Right renal pelvis (tissue), 4 donors: ENCODE data around the gene VCPKMT. TPM values are rescaled to one million over a fixed set of nuclear protein-coding genes. Genes with fewer than 3 reads are reported as not detected.
"Not testable (repeated sequence)": the region's sequence is repeated elsewhere in the genome, so short reads cannot be mapped to it uniquely, and the experiment has no call there.

ENCODE experiments used
- DNase-seq, 4 donors: peaks; one replicate each; pipeline ENCODE4 v3.0.0-alpha.2; 2013; ENCODE audit warnings: low read depth in 4 of 4, low spot score in 3 of 4, missing footprints in 1 of 4
- polyA plus RNA-seq, 4 donors: library from polyadenylated mRNA; unstranded; fragments of 120-200 nt; gene quantifications; one replicate each; pipeline ENCODE4 v1.2.1, GENCODE V29; 2013; ENCODE audit not compliant: insufficient read length in 4 of 4

Gene VCPKMT
- polyA plus RNA-seq, 4 donors: 13.6 to 16.9 (median 14.9) TPM

- DNase-seq: no peak
These were observed 22.9 kb downstream of the VCPKMT start for GRCh38 chr14:50093496-50093895.

GRCh38 chr14:50092006-50092555 is 24.3 kb downstream of the VCPKMT start:
- DNase-seq: no peak

DNA sequence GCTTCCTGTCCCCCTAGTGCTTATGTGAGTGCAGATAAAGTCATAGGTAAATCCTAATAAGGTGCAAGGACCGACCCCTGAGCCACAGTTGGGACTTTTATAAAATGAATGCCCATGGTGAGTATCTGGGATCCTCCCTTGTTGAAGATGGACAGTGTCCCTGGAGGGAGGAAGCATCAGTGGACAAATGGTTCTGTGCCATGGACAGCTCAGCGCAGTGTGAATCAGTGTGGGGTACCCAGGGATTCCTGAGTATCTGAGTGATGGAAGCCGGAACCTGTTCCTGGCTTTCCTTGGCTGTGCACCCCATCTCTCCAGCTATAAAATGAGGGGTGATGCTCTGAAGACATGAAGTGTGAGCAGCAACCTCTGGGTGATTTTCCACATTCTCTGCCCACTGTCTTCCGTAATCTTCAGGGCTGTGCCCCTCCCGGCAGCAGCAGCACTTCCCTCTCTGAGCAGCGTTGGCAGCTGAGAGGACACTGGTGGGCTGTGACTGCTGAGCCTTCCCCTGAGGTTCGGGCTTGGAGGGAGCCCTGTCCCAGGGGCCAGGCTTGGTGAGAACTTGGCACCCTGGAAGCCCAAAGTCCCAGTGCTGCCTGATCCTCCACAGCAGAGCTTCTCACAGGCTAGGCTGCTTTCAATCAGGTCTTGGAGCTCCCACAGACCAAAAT is 25.0 kb downstream of the VCPKMT start:
- DNase-seq: no peak

DNA sequence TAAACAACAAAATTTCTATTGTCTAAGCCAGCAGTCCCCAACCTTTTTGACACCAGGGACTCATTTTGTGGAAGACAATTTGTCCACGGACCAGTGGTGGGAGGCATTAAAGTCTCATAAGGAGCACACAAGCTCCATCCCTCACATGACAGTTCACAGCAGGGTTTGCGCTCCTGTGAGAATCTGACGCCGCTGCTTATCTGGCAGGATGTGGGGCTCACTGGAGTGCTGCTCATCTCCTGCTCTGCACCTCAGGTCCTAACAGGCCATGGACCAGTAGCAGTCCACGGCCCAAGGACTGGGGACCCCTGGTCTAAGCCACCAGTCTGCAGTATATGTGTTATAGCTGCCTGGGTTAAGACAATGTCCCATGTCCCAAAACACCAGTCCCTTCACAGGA is 27.2 kb downstream of the VCPKMT start:
- DNase-seq: no peak

- DNase-seq: no peak
These were observed 27.6 kb downstream of the VCPKMT start for GRCh38 chr14:50088731-50089130.

GRCh38 chr14:50088117-50088515 is 28.3 kb downstream of the VCPKMT start:
- DNase-seq: no peak

GRCh38 chr14:50087341-50088116 is 28.8 kb downstream of the VCPKMT start:
- no peak for DNase-seq

GRCh38 chr14:50086321-50086711 is 30.1 kb downstream of the VCPKMT start:
- DNase-seq: no peak

DNA sequence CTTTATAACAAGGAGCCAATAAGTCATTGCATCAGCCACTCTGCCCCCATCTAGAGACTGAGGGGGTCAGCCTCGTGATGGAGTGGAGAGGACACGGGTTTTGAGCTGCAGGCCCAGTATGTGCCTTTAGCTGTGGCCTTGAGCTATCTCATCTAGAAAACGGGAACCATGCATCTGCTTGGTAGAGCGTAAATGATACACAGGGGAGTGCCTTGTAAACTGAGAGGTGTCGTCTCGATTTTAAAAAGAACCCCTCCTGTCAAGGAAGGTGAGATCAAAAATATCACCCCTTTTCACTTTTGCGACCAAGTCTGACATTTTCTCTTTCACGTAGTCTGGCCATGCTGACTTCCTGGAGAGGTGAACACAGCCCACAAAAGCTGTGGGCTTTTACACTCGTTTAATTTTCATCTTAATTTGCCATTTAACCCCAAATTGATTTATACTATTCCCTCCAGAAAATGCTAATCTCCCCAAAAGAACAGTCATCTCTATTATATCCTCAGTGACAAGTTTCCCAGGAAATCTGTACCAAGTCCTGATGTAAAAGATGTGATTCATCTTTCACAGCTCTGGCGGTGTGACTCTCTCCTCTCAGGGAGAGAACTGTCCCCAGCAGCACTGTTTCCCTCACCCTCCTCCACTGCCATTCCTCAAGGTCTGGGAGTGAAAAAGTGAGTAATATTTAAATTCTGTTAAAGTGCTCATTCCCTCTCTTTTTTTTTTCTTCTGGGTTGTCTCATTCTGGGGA is 30.6 kb downstream of the VCPKMT start:
- DNase-seq: no peak

DNA sequence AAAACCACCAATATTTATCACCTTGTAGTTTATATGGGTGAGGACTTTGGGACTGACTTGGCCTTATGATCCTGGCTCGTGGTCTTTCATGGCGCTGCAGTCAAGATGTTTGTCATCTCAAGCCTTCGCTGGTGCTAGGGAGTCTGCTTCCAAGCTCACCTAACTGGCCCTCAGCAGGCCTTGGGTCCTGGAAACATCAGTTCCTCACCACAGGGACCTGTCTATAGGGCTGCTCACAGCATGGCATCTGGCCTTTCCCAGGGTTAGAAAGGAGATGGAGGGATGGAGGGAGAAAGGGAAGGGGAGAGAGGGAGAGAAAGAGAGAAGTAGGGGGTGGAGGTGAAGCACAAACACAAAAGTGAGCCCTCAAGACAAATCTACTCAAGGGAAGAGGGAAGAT is 31.7 kb downstream of the VCPKMT start:
- DNase-seq: no peak

DNA sequence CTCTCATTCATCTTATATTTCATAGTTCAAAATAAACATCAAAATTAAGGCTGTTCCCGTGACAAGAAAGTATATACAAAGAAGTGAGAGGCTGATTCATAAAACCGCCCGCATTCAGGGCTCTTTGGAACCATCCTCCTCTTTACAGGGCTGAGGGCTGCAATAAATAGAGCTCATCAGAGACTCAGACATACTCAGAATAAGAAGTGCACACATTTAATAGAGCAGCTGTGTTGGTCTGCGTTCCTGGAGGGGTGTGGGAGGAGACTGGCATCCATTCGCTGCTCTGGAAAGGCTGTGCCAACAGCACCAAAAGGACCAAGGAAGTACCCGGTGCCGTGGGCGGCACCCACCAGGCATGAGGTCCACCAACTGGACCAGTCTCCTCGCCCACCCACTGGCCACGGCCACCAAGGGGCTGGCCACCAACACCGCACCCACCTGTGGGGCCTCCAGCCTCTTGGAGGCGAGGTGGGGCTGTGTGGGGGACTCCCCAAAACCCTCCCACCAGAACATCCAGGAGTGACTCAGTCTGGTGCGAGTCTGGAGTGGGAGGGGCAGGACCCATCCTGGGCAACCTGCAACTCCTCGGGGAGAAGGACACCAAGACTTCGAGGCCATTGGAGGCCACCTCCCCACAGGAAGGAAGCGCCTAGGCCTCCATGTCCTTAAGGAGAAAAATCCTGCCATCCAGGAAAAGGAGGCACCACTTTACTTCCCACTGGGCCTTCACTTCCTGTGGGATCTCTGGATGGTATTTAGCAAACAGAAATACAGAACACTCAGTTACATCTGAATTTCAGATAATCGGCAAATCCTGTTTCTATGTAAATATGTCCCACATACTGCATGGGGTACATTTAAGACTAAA is 32.7 kb downstream of the VCPKMT start:
- no peak for DNase-seq

GRCh38 chr14:50082784-50083466 is 33.4 kb downstream of the VCPKMT start:
- DNase-seq: no peak

DNA sequence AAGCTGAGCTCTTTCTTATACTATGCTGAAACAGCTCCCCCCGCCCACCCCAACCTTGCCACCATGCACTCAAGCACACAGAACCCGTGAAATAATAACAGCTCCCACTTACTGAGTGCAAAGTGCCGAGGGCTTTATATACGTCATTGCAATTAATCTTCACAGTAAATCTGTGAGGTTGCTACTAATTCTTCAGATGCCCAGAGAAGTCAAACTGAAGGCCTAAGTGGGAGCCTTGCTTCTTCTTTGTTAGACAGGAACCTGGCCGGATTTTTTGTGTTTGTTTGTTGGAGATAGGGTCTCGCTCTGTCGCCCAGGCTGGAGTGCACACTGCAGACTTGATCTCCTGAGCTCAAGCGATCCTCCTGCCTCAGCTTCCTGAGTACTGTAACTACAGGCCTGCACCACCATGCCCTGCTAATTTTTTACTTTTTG is 34.0 kb downstream of the VCPKMT start:
- DNase-seq: no peak

- DNase-seq: not testable (repeated sequence)
These were observed 37.3 kb downstream of the VCPKMT start for GRCh38 chr14:50079103-50079502.

- not testable (repeated sequence) for DNase-seq
These were observed 42.7 kb downstream of the VCPKMT start for GRCh38 chr14:50073663-50074062.

DNA sequence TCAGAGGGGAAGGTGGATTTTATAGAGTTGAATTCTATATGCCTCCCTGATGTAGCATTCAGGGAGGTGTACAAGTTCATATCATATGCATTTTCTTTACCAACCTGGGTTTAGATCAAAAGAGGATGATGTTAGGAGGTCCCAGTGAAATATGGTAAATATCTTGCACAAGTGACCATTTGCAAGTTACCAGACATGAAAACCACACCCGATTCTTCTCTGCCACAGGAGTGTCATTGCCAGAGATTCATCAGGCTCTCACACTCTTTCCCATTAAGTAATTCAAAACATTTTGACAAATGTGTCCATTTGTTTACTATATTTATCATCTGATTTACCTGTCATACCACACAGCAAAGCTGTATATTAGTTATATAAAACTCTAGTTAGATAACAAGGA is 44.0 kb downstream of the VCPKMT start:
- DNase-seq: no peak

- DNase-seq: no peak
These were observed 45.4 kb downstream of the VCPKMT start for GRCh38 chr14:50070840-50071548.

DNA sequence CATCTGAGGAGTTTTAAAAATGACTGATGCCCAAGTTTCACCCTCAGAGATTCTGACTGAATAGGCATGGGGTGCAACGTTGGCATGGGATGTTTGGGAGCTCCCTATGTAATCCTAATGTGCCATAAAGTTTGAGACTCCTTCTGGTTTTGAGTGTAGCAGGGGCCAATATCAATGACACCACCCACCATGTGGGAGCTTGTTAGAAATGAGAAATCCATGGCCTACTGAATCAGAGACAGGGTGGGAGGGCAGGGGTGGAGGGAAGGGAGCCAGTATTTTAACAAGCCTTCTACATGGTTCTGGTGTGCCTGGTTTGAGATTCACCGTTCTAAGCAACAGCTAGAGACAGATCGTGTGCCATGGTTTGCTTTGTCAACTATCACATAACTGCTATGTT is 46.1 kb downstream of the VCPKMT start:
- no peak for DNase-seq

GRCh38 chr14:50069325-50069724 is 47.0 kb downstream of the VCPKMT start:
- no peak for DNase-seq
